GM12878 (cell line): ENCODE results near the gene CLK1. TPM values are rescaled to one million over a fixed set of nuclear protein-coding genes. Genes with fewer than 3 reads are reported as not detected.

Experiments
- polyA plus RNA-seq, 11 experiments: library from polyadenylated mRNA; depleted of rRNA in 4 of 11; unstranded in 6 of 11; stranded (reverse) in 5 of 11; fragments of >200 nt; fragmentation: Nextera tagmentation in 4 of 11; fragmentation: Illumina TruSeq in 1 of 11; extraction: Ambion mirVana in 4 of 11; extraction: Trizol in 1 of 11; gene quantifications; 1 replicate in 1 of 11; 2 replicates in 10 of 11; pipeline versions ENCODE4 v1.2.1 to v1.2.3, GENCODE V29; 2011 to 2016; ENCODE audit warnings: inconsistent platforms in 2 of 11, missing spikeins in 2 of 11, low read depth in 1 of 11
- small RNA-seq: library from RNA; depleted of rRNA; stranded (forward); fragments of <200 nt; gene quantifications from one replicate; pipeline ENCODE3, GENCODE V24; 2014
- total RNA-seq, 4 experiments: library from RNA; depleted of rRNA in 3 of 4; stranded (reverse); fragments of >200 nt in 3 of 4; fragmentation: Illumina TruSeq in 1 of 4; extraction: Trizol in 1 of 4; gene quantifications; 2 replicates each; pipeline versions ENCODE4 v1.2.1 to v1.2.3, GENCODE V29; 2013 to 2021

Gene CLK1
- total and polyA plus RNA-seq, 10 of the 15 experiments (the other 5 are each of a cell fraction or from before 2014, with no cell fraction given): 61.2 to 221 (median 80.1) TPM

Small RNA genes lying within 50 kb of the gene (small RNA-seq; reads per million reads assigned to genes)
- not detected for gene RF00019
- not detected for gene RNA5SP115
- not detected for gene RNU6-312P
- gene RNU6-31P: 0.23 reads per million
- gene RNU6-762P: not detected

Other genes with a start within 250 kb of the CLK1 start
- gene BZW1, start 52.7 kb downstream of the CLK1 start, total RNA-seq (2014; rRNA removed): 262 and 298 TPM in 2 replicates
- gene BZW1, start 52.7 kb downstream of the CLK1 start, total RNA-seq (2014; rRNA removed; fragmentation: Illumina TruSeq; extraction: Trizol): 280 and 291 TPM in 2 replicates
- 259 and 273 TPM in 2 replicates for gene BZW1, start 52.7 kb downstream of the CLK1 start, total RNA-seq (2021)
- 265 and 313 TPM in 2 replicates for gene BZW1, start 52.7 kb downstream of the CLK1 start, polyA plus RNA-seq (2011; rRNA removed)
- gene BZW1, start 52.7 kb downstream of the CLK1 start, polyA plus RNA-seq (2014; fragmentation: Illumina TruSeq; extraction: Trizol): 218 and 253 TPM in 2 replicates
- 100 to 1,000 TPM; 200 to 317 TPM for gene BZW1, start 52.7 kb downstream of the CLK1 start, polyA plus RNA-seq (2014; fragmentation: Nextera tagmentation; extraction: Ambion mirVana)
- gene BZW1, start 52.7 kb downstream of the CLK1 start, polyA plus RNA-seq (2014; rRNA removed): 186 and 216 TPM in 2 replicates
- 100 to 1,000 TPM; 330 to 349 TPM for gene BZW1, start 52.7 kb downstream of the CLK1 start, polyA plus RNA-seq (2016; fragmentation: Nextera tagmentation; extraction: Ambion mirVana)
- gene PPIL3, start 24.4 kb upstream of the CLK1 start, total RNA-seq (2014; rRNA removed): 44.4 and 52.8 TPM in 2 replicates
- gene PPIL3, start 24.4 kb upstream of the CLK1 start, total RNA-seq (2014; rRNA removed; fragmentation: Illumina TruSeq; extraction: Trizol): 58.6 and 58.8 TPM in 2 replicates
- 31.2 and 33.8 TPM in 2 replicates for gene PPIL3, start 24.4 kb upstream of the CLK1 start, total RNA-seq (2021)
- 176 and 314 TPM in 2 replicates for gene PPIL3, start 24.4 kb upstream of the CLK1 start, polyA plus RNA-seq (2011; rRNA removed)
- 65.7 and 71.2 TPM in 2 replicates for gene PPIL3, start 24.4 kb upstream of the CLK1 start, polyA plus RNA-seq (2014; fragmentation: Illumina TruSeq; extraction: Trizol)
- 100 to 1,000 TPM in 1 of 2 experiments, 10 to 100 TPM in 1; 71.2 to 103 TPM for gene PPIL3, start 24.4 kb upstream of the CLK1 start, polyA plus RNA-seq (2014; fragmentation: Nextera tagmentation; extraction: Ambion mirVana)
- 49.6 and 59.5 TPM in 2 replicates for gene PPIL3, start 24.4 kb upstream of the CLK1 start, polyA plus RNA-seq (2014; rRNA removed)
- 10 to 100 TPM; 46.7 to 48.4 TPM for gene PPIL3, start 24.4 kb upstream of the CLK1 start, polyA plus RNA-seq (2016; fragmentation: Nextera tagmentation; extraction: Ambion mirVana)
- 41.1 and 44.9 TPM in 2 replicates for gene NIF3L1, start 24.7 kb upstream of the CLK1 start, total RNA-seq (2014; rRNA removed)
- gene NIF3L1, start 24.7 kb upstream of the CLK1 start, total RNA-seq (2014; rRNA removed; fragmentation: Illumina TruSeq; extraction: Trizol): 36.9 and 40.3 TPM in 2 replicates
- 27.1 and 27.6 TPM in 2 replicates for gene NIF3L1, start 24.7 kb upstream of the CLK1 start, total RNA-seq (2021)
- 95.9 and 114 TPM in 2 replicates for gene NIF3L1, start 24.7 kb upstream of the CLK1 start, polyA plus RNA-seq (2011; rRNA removed)
- gene NIF3L1, start 24.7 kb upstream of the CLK1 start, polyA plus RNA-seq (2014; fragmentation: Illumina TruSeq; extraction: Trizol): 56.0 and 77.3 TPM in 2 replicates
- 10 to 100 TPM; 58.3 to 88.2 TPM for gene NIF3L1, start 24.7 kb upstream of the CLK1 start, polyA plus RNA-seq (2014; fragmentation: Nextera tagmentation; extraction: Ambion mirVana)
- 44.4 and 49.0 TPM in 2 replicates for gene NIF3L1, start 24.7 kb upstream of the CLK1 start, polyA plus RNA-seq (2014; rRNA removed)
- gene NIF3L1, start 24.7 kb upstream of the CLK1 start, polyA plus RNA-seq (2016; fragmentation: Nextera tagmentation; extraction: Ambion mirVana): 10 to 100 TPM; 51.5 to 56.1 TPM
- 17.2 and 21.5 TPM in 2 replicates for gene ORC2, start 99.0 kb upstream of the CLK1 start, total RNA-seq (2014; rRNA removed)
- gene ORC2, start 99.0 kb upstream of the CLK1 start, total RNA-seq (2014; rRNA removed; fragmentation: Illumina TruSeq; extraction: Trizol): 22.5 and 25.2 TPM in 2 replicates
- 33.1 and 36.9 TPM in 2 replicates for gene ORC2, start 99.0 kb upstream of the CLK1 start, total RNA-seq (2021)
- 11.5 and 12.9 TPM in 2 replicates for gene ORC2, start 99.0 kb upstream of the CLK1 start, polyA plus RNA-seq (2011; rRNA removed)
- gene ORC2, start 99.0 kb upstream of the CLK1 start, polyA plus RNA-seq (2014; fragmentation: Illumina TruSeq; extraction: Trizol): 20.9 and 26.0 TPM in 2 replicates
- gene ORC2, start 99.0 kb upstream of the CLK1 start, polyA plus RNA-seq (2014; fragmentation: Nextera tagmentation; extraction: Ambion mirVana): 1 to 10 TPM; 6.1 to 6.7 TPM
- 11.6 and 14.1 TPM in 2 replicates for gene ORC2, start 99.0 kb upstream of the CLK1 start, polyA plus RNA-seq (2014; rRNA removed)
- 10 to 100 TPM; 18.1 to 19.5 TPM for gene ORC2, start 99.0 kb upstream of the CLK1 start, polyA plus RNA-seq (2016; fragmentation: Nextera tagmentation; extraction: Ambion mirVana)
- gene HYCC2, start 207.0 kb upstream of the CLK1 start, total RNA-seq (2014; rRNA removed): 6.0 and 7.3 TPM in 2 replicates
- gene HYCC2, start 207.0 kb upstream of the CLK1 start, total RNA-seq (2014; rRNA removed; fragmentation: Illumina TruSeq; extraction: Trizol): 9.5 and 11.1 TPM in 2 replicates
- 15.2 and 17.4 TPM in 2 replicates for gene HYCC2, start 207.0 kb upstream of the CLK1 start, total RNA-seq (2021)
- 9.2 and 14.4 TPM in 2 replicates for gene HYCC2, start 207.0 kb upstream of the CLK1 start, polyA plus RNA-seq (2011; rRNA removed)
- gene HYCC2, start 207.0 kb upstream of the CLK1 start, polyA plus RNA-seq (2014; fragmentation: Illumina TruSeq; extraction: Trizol): 6.7 and 8.5 TPM in 2 replicates
- 1 to 10 TPM; 3.4 to 6.8 TPM for gene HYCC2, start 207.0 kb upstream of the CLK1 start, polyA plus RNA-seq (2014; fragmentation: Nextera tagmentation; extraction: Ambion mirVana)
- 4.6 and 4.9 TPM in 2 replicates for gene HYCC2, start 207.0 kb upstream of the CLK1 start, polyA plus RNA-seq (2014; rRNA removed)
- 10 to 100 TPM; 11.6 to 12.9 TPM for gene HYCC2, start 207.0 kb upstream of the CLK1 start, polyA plus RNA-seq (2016; fragmentation: Nextera tagmentation; extraction: Ambion mirVana)
- gene NDUFB3, start 207.3 kb upstream of the CLK1 start, total RNA-seq (2014; rRNA removed): 115 and 153 TPM in 2 replicates
- gene NDUFB3, start 207.3 kb upstream of the CLK1 start, total RNA-seq (2014; rRNA removed; fragmentation: Illumina TruSeq; extraction: Trizol): 188 and 189 TPM in 2 replicates
- gene NDUFB3, start 207.3 kb upstream of the CLK1 start, total RNA-seq (2021): 129 and 146 TPM in 2 replicates
- 157 and 257 TPM in 2 replicates for gene NDUFB3, start 207.3 kb upstream of the CLK1 start, polyA plus RNA-seq (2011; rRNA removed)
- 152 and 190 TPM in 2 replicates for gene NDUFB3, start 207.3 kb upstream of the CLK1 start, polyA plus RNA-seq (2014; fragmentation: Illumina TruSeq; extraction: Trizol)
- 1,000 to 10,000 TPM; 1,005 to 1,059 TPM for gene NDUFB3, start 207.3 kb upstream of the CLK1 start, polyA plus RNA-seq (2014; fragmentation: Nextera tagmentation; extraction: Ambion mirVana)
- 180 and 186 TPM in 2 replicates for gene NDUFB3, start 207.3 kb upstream of the CLK1 start, polyA plus RNA-seq (2014; rRNA removed)
- 100 to 1,000 TPM; 665 to 671 TPM for gene NDUFB3, start 207.3 kb upstream of the CLK1 start, polyA plus RNA-seq (2016; fragmentation: Nextera tagmentation; extraction: Ambion mirVana)